HUDEP-2 (cell line): Measurements from ENCODE around the gene DAAM2.

Experiments
- DNase-seq, 76 experiments: peaks; one replicate each; lab custom pipeline; 2025; ENCODE audit not compliant: unreplicated experiment in 76 of 76; lab: John Stamatoyannopoulos, UW

Gene DAAM2

DNA sequence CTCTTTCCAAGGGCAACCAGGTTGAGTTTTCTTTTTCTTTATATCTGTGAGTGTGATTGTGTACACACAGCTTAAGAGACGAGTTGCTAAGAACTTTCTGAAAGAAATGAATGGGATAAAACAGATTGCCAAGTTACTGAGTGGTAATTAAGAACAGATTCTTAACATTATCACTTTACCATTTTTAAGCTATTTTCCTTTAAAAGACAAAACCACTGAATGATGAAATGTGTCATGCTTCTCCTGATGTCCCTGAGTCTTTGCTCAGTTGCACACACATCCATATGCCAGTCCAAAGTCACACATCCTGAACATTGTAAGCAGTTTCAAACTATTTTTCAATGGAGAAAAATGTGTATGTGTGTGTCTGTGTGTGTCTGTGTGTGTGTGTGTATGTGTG is 5.5 kb upstream of the DAAM2 start:
- DNase-seq: no peak

DNA sequence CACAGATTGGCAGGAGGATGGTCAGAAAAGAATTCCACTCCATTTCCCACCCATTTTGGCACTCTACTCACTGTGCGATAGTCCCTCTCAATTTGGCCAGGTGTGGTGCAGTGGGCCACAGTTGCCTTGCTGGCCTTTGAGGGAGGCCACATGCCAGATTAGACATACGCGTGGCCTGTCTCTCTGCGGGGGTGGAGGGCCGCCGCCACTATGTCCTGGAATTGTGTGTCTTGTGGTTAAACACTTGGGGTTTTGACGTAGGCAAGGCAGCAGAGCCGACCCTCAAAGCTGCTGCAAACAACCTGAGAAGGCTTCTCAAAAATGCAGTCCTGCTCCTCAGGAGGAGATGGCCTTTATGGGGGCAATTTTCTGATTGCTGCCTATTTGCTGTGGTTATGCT is 4.9 kb upstream of the DAAM2 start:
- no peak for DNase-seq

DNA sequence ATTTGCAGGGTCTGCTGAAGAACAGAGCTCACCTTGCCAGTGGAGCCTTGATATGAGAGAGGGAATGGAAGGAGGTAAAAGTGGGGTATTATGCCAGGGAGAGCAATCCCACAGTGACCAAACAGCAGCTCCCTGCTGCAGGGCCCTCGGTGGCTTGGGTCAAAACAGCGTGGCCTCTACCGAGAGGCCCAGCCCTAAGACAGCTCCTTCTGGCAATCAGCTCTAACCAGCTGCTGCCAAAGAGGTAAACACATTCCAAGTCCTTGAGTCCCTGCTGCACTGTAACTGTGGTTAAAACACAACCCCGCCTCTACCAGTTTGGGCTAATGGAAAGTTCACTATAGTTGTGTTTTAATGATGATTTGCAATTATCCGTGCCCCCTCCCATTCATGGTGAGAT is 1.4 kb upstream of the DAAM2 start:
- no peak for DNase-seq

DNA sequence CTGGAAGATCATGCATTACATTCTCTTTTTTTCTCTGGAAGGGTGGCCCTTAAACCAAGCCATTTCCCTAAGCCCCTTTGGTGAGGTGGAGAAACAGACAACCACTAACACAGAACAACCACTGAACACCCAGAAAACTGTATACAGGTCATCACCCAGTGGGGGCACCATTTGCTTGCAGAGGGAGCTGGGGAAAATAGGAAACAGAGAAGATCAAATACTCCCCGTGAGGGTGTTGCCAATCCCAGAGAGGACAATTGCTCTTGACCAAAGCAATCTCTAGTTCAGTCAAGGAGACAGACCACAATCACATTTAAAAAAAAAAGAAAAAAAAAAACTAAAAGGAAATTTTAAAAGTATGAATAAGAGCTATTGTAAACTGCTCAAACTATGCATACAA is 865 bp upstream of the DAAM2 start:
- peak in 4 of 76 experiments; percentile 4 to 23 (median 7) for DNase-seq

DNA sequence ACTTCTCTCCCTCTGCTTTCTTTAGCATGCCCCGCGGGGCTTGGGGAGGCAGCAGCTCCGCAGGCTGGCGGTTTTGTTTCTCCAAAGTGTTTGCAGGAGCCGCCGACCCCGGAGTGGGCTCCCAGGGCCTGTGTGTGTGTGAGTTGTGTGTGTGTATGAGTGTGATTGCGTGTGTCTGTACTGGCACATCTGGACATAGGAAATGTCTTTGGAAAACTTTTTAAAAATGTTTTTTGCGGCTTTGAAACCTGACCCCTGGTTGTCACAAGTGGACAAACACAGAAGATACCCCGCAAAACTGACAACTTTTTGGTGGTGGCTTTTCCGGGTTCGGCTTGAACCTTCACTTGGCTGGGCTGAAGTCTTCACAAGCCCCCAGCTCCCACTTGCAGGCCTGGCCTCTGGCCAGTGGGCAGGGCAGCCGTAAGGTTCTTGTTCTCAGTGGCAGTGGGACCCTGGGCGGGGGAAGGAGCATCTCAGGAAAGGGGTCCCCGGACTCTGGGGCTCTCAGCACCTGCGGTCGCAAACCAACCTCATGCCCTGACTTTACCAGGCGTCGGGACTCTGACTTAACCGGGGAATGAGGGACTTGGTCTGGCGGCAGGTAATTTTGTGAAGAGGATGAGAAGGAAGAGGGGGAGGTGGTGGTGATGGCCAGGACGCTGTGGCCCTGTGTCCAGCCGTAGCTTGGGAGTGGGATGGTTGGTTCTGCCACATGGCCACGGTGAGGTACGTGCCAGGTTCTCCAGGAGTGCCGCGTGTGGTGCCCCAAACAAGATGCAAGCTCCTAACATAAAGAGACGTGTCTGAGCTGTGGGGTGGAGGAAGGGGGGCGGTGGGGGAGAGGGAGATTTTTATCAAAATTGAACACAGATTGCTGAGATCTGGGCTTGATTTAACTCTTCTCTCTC is 619 bp downstream of the DAAM2 start:
- no peak for DNase-seq

DNA sequence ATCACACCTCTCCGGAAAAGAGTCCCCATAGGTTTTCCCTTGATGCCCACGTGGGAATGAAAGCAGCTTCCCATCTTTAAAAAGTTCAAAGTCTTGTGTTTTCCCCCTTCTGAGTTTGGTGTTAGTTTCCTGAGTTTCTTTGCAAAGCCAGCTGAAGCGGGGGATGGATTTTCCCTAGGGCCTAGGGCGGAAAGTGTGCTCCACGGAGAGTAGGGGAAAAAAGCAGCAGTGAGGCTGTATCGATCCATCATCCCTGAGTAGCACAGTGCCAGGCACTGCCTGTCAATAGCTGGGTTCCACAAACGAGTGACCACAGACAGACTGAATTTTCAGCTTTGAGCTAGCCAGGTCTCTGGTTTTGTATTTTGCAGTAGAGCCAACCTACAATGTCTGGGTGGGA is 1.3 kb downstream of the DAAM2 start:
- DNase-seq: no peak

DNA sequence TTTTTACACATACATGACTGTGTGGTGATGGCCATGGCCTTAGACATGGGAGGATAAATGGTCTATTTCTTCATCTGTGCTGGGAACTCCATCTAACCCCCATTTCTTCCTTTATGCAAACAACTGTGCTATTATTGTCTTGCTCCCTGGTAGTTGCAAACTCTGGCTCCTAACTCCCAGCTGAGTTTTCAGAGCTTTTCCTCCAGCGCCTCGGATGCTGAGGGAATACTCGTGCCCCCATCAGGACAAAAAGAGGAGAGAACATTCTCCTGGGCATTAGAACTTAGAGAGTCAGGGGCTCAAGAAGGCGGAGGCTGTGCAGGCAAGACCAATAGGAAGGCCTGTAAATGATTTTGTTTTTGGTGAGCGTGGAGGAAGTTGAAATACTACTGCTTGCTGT is 2.1 kb downstream of the DAAM2 start:
- no peak for DNase-seq

DNA sequence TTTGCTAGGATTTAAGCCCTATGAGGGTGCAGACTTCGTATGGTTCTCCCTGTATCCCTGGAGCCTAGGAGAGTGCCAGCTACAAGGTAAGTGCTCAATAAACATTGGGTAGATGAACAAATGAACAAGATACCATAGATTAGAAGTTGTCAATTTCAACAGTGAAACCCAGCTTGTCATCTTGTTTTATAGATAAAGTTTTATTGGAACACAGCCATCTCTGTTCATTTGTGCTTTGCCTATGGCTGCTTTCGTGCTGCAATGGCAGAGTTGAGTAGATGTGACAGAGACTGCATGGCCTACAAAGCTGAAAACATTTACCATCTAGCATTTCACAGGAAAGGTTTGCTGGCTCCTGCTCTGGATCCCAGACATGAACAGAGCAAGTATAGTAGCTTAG is 5.6 kb downstream of the DAAM2 start:
- DNase-seq: no peak

DNA sequence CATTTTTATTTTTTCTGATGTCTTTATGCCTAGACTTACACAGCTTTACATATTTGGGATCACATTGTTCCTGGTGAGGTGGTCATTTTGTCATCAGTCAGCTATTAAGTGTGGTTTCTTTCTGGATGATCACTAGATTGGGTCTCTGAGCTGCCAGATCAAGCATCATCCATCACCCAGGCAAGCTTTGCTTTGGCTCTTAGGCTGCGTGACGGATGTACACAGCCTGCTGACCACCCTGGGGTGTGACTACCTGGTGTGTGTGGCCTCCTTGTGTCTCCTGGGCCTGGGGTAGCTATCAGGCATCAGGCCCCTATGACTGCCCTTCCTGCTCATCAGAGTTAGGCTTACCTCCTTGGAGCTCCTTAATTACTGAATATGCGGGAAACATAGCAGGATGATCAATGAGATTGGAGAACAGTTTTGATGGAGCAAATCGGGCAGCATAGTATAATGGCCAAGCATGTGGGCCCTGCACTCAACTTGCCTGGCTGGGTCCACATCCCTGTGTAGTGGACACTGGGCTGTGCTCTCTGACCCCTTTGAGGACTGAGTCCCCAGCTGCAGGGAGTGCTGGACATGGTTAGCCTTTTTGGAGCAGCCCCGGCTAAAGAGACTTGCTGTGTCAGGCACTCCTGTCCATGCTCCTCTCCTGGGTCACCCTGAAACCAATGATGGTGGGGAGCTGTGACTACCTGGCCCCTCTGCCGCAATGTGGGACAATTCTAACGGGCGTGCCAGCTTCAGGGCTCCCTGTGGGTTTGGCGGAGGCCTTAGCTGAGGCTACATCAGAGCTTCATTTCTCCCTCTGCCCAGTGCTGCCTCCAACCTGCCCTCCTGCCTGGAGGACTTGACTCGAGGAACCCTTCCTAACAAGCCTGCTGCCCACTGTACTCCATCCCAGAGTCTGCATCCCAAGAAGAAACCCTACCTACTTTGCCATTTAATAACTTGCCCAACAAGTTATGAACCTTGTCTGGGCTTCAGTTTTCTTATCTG is 8.2 kb downstream of the DAAM2 start:
- DNase-seq: no peak

DNA sequence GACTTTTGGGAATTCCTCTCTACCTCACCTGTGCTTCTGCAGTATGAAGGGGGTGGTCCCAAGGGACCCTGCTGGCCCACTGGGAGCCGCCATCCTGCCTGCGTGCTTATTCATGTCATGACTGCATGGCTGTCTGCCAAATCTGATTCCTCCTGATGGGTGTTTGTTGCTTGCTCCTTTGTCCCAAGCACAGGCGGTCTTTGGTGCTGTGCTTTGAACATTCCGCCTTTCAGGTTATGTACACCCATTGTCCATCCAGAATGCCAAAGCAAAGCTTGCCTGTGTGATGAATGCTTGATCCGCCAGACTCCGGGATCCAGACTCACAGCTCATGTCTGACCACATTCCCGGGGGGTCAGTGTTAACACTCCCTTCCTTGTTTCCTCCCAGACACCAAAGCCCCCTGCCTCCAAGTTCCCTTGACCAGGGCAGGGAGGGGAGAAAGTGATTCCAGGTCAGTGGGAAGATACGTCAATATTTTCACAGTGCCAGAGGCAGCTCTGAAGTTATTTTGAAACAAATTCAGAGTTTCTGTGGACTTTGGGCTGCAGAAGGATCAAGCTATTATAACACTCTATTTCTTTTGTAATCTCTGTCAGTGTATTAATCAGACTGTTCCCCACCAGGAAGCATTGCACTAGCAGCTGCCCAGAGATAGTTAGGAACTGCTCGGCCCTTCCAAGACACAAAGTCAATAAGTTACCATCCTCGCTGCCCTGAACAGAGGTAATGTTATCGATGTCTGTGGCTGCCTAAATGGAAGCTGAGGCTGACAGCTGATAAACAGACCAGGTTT is 9.5 kb downstream of the DAAM2 start:
- no peak for DNase-seq

DNA sequence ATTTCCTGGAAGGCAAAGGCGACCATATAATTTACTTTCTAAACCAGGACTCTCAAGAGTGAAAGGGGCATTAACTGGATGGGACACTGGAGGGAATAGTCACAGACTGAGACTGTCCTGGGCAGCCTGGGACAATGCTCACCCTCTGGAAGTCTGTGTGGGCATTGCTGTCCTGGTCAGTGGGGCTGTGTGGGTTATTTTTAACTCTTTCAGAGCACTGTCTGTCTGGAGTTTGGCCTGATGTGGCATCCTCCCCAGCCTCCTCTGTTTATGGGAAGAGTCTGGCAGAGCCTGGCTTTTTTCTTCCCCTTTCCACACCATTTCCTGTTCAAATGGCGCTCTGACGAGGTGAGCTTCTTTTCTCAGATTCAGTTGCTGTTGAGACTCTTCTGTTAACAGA is 11.7 kb downstream of the DAAM2 start:
- no peak for DNase-seq

DNA sequence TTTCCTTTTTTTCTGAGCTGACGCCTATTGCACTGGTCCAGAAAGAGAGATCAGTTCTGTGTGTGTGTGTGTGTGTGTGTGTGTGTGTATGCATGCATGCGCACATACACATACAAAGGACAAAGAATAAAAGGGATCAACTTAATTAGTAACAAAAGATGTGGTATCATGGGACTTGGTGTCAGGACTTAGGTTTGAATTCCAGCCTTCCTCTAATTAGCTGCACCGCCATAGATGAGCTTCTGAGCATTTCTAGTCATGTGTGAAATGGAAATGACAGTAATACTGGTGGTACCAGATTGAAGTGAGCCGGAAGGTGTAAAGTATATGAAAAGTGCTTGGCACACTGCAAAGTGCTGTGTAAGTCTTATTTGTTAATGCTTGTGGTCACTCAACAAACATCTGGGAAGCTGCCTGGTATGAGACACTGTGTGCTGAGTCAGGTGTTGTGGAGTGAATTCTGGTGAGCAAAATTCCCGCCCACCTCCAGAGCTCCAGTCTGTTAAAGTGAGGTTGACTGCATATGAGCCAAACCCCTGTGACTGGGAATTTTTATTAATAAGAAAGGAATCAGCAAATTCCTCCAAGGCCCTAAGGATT is 12.4 kb downstream of the DAAM2 start:
- DNase-seq: no peak

DNA sequence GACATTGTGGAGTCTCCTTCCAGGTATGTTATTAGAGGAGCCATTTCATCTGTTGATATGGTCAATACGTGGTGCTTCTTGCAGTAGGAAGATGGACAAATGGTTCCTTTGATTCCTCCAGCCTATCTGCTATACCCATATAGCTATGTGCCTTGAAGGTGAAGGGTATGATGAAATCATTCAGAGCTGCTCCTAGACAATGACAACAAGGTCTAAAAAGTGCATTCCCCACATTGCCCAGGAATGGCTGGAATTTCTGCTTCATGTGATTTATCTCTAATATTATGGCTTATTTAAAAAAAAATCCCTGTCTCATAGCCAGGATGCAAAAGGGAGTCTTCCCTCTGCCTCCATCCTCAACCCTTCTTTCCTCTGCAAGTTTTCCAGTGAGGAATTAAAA is 14.1 kb downstream of the DAAM2 start:
- no peak for DNase-seq

DNA sequence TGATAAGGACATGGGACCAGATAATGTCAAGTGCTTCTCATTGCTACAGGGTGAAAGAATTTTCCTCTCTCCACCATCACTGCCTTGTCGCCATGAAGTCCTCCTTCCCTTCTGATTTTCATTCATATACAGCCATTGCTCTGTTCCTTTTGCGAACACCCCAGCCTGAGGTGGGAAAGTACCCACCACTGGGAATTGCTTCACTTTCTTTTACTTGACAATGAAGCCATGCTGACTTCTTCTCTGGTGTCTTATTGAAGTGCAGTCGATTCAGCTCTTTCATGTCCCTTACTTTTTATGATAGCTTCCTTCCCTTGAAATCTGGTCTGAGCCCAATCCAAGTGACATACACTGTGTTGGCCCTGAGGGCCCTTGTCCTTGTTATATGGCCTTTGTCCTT is 16.2 kb downstream of the DAAM2 start:
- DNase-seq: no peak

DNA sequence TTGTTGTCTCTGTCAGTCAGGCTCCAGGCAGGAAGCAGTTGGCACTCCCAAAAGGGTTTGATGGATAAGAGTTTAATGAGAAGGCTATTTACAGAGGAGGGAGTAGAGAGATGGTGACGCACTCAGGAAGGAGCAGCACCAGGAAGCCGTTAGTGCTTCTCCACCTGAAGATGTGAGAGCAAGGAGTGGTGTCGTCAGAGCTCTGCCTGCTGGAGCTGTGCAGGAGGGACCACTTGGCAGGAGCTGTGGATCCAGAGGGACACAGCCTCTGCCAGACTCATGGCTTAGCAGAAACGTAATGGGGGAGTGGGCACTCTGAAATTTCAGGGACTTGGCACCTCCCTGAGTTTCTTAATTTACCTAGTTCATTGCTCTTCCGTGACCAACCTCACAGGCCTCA is 16.8 kb downstream of the DAAM2 start:
- no peak for DNase-seq

DNA sequence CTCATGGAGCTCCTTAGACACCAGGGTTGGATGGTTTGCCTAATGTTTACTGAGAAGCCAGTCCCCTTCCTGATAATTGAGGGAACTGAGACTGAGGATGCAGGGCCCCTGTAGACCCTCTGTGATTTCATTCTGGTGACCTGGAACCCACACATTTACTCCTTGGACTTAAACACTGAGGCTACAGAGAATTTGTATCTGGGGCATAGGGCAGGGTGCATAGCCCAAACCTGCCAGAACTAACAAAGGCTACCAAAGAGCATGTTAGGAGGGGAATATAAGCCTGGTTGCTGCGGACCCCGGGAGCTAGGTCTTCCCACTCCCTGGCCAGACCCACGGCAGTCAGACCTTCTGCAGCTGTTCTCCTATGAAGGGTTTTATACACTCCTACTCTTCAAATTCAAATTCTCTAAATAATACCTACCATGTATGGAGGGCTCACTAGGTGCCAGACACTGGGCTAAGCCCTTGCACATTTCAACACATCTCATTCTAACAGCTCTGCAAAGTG is 19.7 kb downstream of the DAAM2 start:
- no peak for DNase-seq

DNA sequence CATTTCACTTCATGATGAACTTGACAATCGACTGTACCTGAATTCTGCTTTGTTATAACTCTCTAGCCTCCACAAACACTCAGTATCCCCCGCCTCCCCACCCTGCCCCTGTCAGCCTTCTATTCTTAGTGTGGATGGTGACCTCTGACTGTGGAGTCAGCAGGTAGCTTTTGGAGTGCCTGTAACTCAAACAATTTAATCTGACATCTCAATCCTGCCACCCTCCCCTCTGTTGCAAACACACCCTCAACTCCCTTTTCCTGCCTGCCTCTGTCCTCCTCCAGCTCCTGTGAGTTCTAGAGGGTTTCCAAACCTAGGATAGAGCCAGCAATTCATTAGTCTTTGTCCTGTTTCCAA is 20.3 kb downstream of the DAAM2 start:
- no peak for DNase-seq

DNA sequence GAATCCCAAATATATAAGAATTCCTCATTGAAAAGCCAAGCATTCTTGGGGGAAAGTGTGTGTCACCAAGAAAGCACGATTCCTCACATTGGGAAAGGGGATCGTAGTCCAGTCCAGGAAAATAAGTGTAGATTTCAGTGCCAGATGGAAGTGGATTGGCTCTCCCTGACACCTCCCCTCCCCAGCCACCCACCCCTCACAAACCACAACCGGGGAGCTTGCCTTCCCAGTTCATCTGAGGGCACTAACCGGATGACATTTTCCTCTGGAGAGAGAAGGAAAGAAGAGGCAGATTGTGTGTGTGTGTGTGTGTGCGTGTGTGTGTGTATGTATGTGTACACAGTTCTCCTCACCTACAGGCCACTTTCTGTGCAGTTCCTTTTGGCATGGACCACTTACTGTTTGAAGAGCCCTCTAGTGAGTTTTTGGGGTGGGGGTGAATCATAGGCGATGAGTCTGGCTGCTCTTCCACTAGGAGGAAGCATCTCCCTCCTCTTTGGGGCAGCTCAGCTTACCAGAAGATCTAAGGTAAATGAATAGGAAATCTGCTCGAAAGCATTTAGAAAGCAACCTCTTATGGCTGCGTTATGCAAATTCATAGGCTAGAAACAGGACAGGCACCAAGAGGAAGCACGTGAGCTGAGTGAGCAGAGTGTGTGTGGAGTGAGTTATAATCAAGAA is 20.8 kb downstream of the DAAM2 start:
- DNase-seq: no peak

DNA sequence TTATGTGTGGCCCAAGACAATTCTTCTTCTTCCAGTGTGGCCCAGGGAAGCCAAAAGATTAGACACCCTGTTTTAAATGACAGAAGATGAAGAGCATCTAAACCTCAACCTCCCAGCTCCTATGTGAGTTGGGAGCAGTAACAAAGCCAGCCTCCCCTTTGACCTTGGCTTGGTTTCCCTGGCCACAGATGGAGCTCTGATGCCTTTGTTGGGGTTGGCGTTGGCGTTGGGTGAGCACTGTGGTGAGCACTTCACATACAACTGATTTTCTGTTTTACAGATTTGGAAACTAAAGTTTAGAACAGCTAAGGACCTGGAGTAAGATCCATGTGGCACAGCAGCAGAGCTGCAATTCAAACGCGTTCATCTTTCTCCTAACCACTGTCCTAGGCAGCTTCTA is 22.1 kb downstream of the DAAM2 start:
- no peak for DNase-seq

DNA sequence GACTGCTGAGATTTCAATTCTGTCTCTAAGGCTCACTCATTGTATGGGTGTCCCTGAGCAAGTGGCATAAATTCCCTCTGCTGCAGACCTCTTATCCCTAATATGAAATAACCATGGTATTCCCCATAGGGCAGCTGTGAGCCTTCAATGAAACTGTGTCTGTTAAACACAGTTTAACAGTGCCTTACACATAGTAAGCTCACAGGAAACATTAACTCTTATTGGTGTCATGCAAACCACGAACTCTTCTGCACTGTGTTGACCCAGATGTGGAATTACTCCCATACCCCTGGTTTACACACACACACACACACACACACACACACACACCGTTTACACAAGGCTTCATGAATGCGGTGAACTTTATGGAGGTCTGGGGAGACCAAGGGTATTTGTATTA is 23.2 kb downstream of the DAAM2 start:
- no peak for DNase-seq
